Endodermal cell (in vitro differentiated cells): ENCODE measurements around the gene PDP2. TPM values are rescaled to one million over a fixed set of nuclear protein-coding genes. Genes with fewer than 3 reads are reported as not detected.

Experiments used
- DNase-seq: peaks from one replicate; pipeline ENCODE4 v3.0.0-alpha.2; 2017
- H3K27ac ChIP-seq: 2 replicates; pipeline ENCODE4 v1.5.1; 2013; ENCODE audit warnings: mild to moderate bottlenecking, low read depth, low read length, moderate library complexity
- H3K27me3 ChIP-seq: 2 replicates; pipeline ENCODE4 v1.6.1; 2013; ENCODE audit warnings: mild to moderate bottlenecking, low read length, moderate library complexity; ENCODE audit not compliant: insufficient read depth, control insufficient read depth, poor library complexity, severe bottlenecking
- H3K36me3 ChIP-seq: 2 replicates; pipeline ENCODE4 v1.7.0; 2013; ENCODE audit warnings: mild to moderate bottlenecking, low read length, moderate library complexity; ENCODE audit not compliant: control insufficient read depth, insufficient read depth
- H3K4me1 ChIP-seq: one replicate; pipeline ENCODE4 v1.7.0; 2013; ENCODE audit warnings: low read length; ENCODE audit not compliant: control insufficient read depth, insufficient read depth
- H3K4me3 ChIP-seq: 2 replicates; pipeline ENCODE4 v1.5.1; 2013; ENCODE audit warnings: mild to moderate bottlenecking, low read length, moderate library complexity
- H3K9ac ChIP-seq: 2 replicates; pipeline ENCODE4 v1.6.1; 2013; ENCODE audit warnings: mild to moderate bottlenecking, low read length, moderate library complexity; ENCODE audit not compliant: poor library complexity, severe bottlenecking; ENCODE audit errors: extremely low read depth
- H3K9me3 ChIP-seq: 2 replicates; pipeline ENCODE4 v1.6.1; 2013; ENCODE audit warnings: mild to moderate bottlenecking, low read length, moderate library complexity; ENCODE audit not compliant: control insufficient read depth
- H3K27ac Mint-ChIP-seq: 2 replicates; pipeline ENCODE4 v1.8.0; 2020; ENCODE audit warnings: mixed read lengths
- H3K27me3 Mint-ChIP-seq: 2 replicates; pipeline ENCODE4 v1.8.0; 2021; ENCODE audit warnings: mild to moderate bottlenecking, mixed read lengths; ENCODE audit not compliant: insufficient read depth
- H3K36me3 Mint-ChIP-seq: 2 replicates; pipeline ENCODE4 v1.8.0; 2020; ENCODE audit warnings: low read depth, mixed read lengths
- H3K4me1 Mint-ChIP-seq: 2 replicates; pipeline ENCODE4 v1.8.0; 2020; ENCODE audit warnings: mixed read lengths
- H3K4me3 Mint-ChIP-seq: 2 replicates; pipeline ENCODE4 v1.8.0; 2020; ENCODE audit warnings: mild to moderate bottlenecking, moderate library complexity, mixed read lengths
- H3K9me3 Mint-ChIP-seq: 2 replicates; pipeline ENCODE4 v1.8.0; 2020; ENCODE audit warnings: mild to moderate bottlenecking, mixed read lengths
- WGBS, 2 experiments: methylation state at CpG; one replicate each; pipeline versions ENCODE4 v1.1.5 to v1.1.7; 2013; ENCODE audit warnings: missing lambda C conversion rate in 2 of 2, mixed read lengths in 1 of 2; ENCODE audit not compliant: insufficient coverage in 1 of 2, insufficient read length in 1 of 2; 5-methylcytosine and 5-hydroxymethylcytosine counted together
- total RNA-seq, 2 donors: library from RNA; stranded (reverse); fragmentation: NEBNext Ultra II Directional in 1 of 2; extraction: Animal tissue kit (Norgen Biotek cat#: 25700) in 1 of 2; gene quantifications; 2 replicates in 1 of 2; 3 replicates in 1 of 2; pipeline ENCODE4 v1.2.1, GENCODE V29; 2021
- TF ChIP-seq, protein P1 (sequence below): fragments of 200-600 bp; sonication (generic); conservative IDR thresholded peaks from 2 replicates; pipeline ENCODE4 v1.5.0; 2021; ENCODE audit warnings: antibody characterized with exemption, mild to moderate bottlenecking

The PDP2 gene
- total RNA-seq, 2 donors from 2014 or later, result 23.1 to 31.5 TPM

DNA sequence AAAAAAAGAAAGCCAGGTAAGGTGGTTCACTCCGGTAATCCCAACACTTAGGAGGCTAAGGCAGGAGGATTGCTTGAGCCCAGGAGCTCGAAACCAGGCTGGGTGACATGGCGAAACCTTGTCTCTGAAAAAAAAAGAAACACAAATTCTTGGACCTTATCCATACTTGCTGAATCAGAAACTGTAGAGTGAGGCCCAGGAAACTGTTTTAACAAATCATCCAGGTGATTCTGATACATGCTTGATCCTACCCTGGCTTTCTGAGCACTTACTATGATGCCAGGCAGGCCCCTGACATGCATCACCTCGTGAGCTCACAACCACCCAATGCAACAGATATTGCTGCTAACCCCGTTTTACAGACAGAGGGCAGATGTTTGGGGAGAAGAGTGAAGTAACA, 45.6 kb upstream of the PDP2 start:
- H3K36me3 Mint-ChIP-seq, result no peaks in the 10 kb centered on the region
- H3K4me1 Mint-ChIP-seq, result peaks cover under 1% of the 10 kb centered on the region
- H3K4me3 Mint-ChIP-seq, result no peak overlapping the region
- Histone ChIP-seq H3K36me3 (no peaks in the 10 kb centered on the region), H3K27me3 (peaks cover 24% of the 10 kb centered on the region), H3K27ac (no peak overlapping the region), H3K4me3 (no peak overlapping the region), H3K9ac (no peak overlapping the region), H3K4me1 (no peaks in the 10 kb centered on the region), H3K9me3 (no peaks in the 10 kb centered on the region)
- H3K27me3 Mint-ChIP-seq, result peaks cover 49% of the 10 kb centered on the region
- WGBS, 2 experiments, result 91 to 92% methylated on average over 2 to 5 of the region's 5 CpGs
- TF ChIP-seq, protein P1, sequence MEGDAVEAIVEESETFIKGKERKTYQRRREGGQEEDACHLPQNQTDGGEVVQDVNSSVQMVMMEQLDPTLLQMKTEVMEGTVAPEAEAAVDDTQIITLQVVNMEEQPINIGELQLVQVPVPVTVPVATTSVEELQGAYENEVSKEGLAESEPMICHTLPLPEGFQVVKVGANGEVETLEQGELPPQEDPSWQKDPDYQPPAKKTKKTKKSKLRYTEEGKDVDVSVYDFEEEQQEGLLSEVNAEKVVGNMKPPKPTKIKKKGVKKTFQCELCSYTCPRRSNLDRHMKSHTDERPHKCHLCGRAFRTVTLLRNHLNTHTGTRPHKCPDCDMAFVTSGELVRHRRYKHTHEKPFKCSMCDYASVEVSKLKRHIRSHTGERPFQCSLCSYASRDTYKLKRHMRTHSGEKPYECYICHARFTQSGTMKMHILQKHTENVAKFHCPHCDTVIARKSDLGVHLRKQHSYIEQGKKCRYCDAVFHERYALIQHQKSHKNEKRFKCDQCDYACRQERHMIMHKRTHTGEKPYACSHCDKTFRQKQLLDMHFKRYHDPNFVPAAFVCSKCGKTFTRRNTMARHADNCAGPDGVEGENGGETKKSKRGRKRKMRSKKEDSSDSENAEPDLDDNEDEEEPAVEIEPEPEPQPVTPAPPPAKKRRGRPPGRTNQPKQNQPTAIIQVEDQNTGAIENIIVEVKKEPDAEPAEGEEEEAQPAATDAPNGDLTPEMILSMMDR, result no peak
- no peak for DNase-seq
- no peak overlapping the region for H3K27ac Mint-ChIP-seq
- H3K9me3 Mint-ChIP-seq, result peaks cover 2% of the 10 kb centered on the region

DNA sequence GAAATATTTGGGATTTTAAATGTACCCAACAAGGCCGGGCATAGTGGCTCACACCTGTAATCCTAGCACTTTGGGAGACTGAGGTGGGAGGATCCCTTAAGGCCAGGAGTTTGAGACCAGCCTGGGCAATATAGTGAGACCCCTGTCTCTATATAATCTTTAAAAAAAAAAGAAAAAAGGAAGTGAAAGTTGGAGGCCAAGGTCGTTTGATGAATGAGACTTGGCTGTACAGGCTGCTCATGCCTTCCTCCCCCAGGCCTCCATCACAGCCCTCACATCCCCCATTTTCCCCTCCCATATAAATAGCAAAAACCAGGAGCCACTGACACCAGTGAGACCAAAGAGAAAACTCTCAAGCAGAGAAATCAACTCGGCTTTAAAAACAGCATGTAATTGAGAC, 39.4 kb upstream of the PDP2 start:
- H3K9me3 ChIP-seq, result no peaks in the 10 kb centered on the region
- Mint-ChIP-seq H3K9me3 (peaks cover 2% of the 10 kb centered on the region), H3K36me3 (no peaks in the 10 kb centered on the region), H3K4me3 (no peak overlapping the region), H3K4me1 (peaks cover 2% of the 10 kb centered on the region), H3K27ac (no peak overlapping the region), H3K27me3 (peaks cover 74% of the 10 kb centered on the region)
- no peak for DNase-seq
- no peak overlapping the region for H3K9ac ChIP-seq
- peaks cover 74% of the 10 kb centered on the region for H3K27me3 ChIP-seq
- H3K4me1 ChIP-seq, result no peaks in the 10 kb centered on the region
- no peak overlapping the region for H3K27ac ChIP-seq
- H3K36me3 ChIP-seq, result no peaks in the 10 kb centered on the region
- no peak overlapping the region for H3K4me3 ChIP-seq
- WGBS, 2 experiments, result 72 to 91% methylated on average over 1 to 3 of the region's 3 CpGs
- TF ChIP-seq, protein P1, result no peak

DNA sequence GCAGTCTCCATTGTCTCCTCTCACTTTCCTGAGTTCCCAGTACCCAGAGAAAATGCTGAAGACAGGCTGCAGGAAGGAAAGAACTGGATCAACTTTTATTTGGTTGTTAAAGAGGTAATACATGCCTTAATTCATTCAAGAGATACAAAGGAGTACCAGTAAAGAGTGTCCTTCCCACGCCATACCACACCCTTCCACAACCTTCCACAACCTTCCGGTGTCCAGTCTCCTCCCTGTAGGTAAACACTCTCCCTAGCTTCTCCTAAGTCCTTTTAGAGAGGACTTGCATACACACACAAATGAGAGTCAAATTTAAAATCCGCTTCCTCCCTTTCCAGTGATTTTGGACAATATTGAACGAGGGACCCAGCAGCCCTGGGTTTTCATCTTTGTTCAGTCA, 38.9 kb upstream of the PDP2 start:
- Mint-ChIP-seq H3K27me3 (peaks cover 79% of the 10 kb centered on the region), H3K4me1 (peaks cover 2% of the 10 kb centered on the region), H3K36me3 (no peaks in the 10 kb centered on the region), H3K27ac (no peak overlapping the region), H3K9me3 (peaks cover 2% of the 10 kb centered on the region), H3K4me3 (no peak overlapping the region)
- no peak for DNase-seq
- no peak overlapping the region for H3K27ac ChIP-seq
- no peak overlapping the region for H3K9ac ChIP-seq
- H3K27me3 ChIP-seq, result peaks cover 79% of the 10 kb centered on the region
- TF ChIP-seq, protein P1, result no peak
- H3K9me3 ChIP-seq, result no peaks in the 10 kb centered on the region
- WGBS, 2 experiments, result 87 to 88% methylated on average over 1 to 4 of the region's 4 CpGs
- H3K4me1 ChIP-seq, result no peaks in the 10 kb centered on the region
- H3K4me3 ChIP-seq, result no peak overlapping the region
- no peaks in the 10 kb centered on the region for H3K36me3 ChIP-seq
